PC-3 (cell line): ENCODE data around the gene TTF2.

ENCODE experiments used
- EZH2 ChIP-seq: fragments of 300-600 bp; sonication (generic); IDR thresholded peaks from one replicate; pipeline ENCODE4 v1.6.1; 2017; ENCODE audit warnings: antibody characterized with exemption, mild to moderate bottlenecking, low read length; ENCODE audit not compliant: unreplicated experiment
- EZH2phosphoT487 ChIP-seq: fragments of 300-600 bp; sonication (generic); IDR thresholded peaks from 2 replicates; pipeline ENCODE4 v1.6.1; 2018; ENCODE audit warnings: mild to moderate bottlenecking, antibody characterized with exemption, low read length, borderline replicate concordance
- TF ChIP-seq, protein P1 (sequence below): fragments of 300-600 bp; sonication (generic); conservative IDR thresholded peaks from 2 replicates; pipeline ENCODE4 v1.5.1; 2017; ENCODE audit warnings: antibody characterized with exemption, low read depth, mild to moderate bottlenecking, low read length

- TF ChIP-seq, protein P1, sequence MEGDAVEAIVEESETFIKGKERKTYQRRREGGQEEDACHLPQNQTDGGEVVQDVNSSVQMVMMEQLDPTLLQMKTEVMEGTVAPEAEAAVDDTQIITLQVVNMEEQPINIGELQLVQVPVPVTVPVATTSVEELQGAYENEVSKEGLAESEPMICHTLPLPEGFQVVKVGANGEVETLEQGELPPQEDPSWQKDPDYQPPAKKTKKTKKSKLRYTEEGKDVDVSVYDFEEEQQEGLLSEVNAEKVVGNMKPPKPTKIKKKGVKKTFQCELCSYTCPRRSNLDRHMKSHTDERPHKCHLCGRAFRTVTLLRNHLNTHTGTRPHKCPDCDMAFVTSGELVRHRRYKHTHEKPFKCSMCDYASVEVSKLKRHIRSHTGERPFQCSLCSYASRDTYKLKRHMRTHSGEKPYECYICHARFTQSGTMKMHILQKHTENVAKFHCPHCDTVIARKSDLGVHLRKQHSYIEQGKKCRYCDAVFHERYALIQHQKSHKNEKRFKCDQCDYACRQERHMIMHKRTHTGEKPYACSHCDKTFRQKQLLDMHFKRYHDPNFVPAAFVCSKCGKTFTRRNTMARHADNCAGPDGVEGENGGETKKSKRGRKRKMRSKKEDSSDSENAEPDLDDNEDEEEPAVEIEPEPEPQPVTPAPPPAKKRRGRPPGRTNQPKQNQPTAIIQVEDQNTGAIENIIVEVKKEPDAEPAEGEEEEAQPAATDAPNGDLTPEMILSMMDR, result no peak
- TF ChIP-seq EZH2 (no peak), EZH2phosphoT487 (no peak)
These were observed 16.5 kb downstream of the TTF2 start for GRCh38 chr1:117076648-117077047.
